TTC549 (cell line): ENCODE measurements around the gene NTMT1.

ENCODE experiments used
- FAIRE-seq: peaks from 2 replicates; lab custom pipeline; 2012; peaks lifted over from hg19 to GRCh38; lab: Jason Lieb, UNC

Gene NTMT1

DNA sequence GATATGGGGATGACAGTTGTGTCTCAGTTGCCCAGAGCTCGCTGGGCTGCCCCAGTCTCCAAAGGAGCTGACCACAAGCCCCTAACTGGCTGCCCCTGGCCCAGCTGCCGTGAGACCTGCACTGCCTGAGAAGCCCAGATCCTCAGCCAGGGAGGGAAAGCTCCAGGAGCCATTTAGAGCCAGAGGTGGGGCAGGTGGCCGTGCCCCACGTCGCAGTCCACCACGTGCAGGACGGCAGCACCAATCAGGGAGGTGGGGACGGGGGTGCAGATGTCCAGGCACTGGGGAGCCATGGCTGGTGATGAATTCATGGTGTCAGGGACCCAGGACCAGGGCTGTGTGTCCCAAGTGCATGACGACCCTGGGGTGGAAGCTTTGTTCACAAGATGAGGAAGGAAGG is 52.9 kb downstream of the NTMT1 start:
- no peak for FAIRE-seq

DNA sequence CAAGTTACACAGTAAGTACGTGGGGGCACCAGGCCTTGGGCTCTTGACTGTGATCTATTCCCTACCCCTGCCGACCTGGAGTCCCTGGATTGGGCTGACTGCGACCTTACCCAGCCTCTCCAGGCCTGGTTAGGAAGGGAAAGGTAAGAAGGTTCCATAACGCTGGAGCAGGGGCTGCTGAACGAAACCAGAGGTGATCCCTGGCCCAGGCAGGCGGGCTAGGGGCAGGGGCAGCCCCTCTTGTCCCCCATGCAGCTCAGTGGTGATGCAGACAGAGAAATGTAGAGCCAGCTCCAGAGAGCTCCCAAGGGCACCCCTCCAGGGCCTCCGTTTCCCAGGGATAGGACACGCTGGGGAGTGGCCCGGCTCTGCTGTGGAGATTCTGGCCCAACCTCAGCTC is 53.6 kb downstream of the NTMT1 start:
- no peak for FAIRE-seq

DNA sequence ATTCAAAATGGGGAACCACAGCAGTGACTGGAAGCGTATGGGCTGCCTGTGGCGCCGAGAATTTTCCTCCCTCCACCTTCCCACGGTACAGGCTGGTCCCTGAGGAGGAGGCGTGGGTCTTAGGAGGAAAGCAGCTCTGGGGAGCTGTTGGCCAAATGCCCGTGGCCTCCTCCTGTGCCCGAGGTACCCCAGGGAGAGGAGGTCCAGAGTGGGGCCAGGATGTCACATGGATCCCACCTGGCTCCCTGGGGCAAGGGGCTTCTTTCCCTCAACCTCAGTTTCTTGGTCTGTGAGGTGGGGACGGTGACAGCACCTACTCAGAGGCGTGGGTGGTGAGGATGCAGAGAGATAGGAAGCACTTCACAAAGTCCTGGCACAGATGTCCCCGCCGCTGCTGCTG is 56.0 kb downstream of the NTMT1 start:
- FAIRE-seq: no peak

DNA sequence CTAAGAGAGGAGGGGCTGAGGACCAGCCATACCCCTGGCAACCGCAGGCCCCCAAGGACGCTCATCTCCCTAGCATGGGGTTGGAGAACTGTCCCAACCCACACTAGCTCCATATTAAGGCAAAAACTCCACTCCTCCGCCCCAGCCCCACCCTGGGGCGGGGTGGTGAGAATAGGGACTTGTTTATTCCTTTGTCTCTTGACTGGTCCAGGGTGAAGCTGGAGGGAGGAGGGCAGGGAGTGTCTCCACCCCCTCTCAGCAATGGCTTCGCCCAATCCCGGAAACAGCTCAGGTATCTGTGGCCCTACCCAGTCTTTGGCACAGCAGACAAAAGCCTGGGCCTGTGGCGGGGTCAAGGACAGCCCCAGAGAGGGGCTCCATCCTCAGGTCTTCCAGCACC is 56.4 kb downstream of the NTMT1 start:
- no peak for FAIRE-seq

DNA sequence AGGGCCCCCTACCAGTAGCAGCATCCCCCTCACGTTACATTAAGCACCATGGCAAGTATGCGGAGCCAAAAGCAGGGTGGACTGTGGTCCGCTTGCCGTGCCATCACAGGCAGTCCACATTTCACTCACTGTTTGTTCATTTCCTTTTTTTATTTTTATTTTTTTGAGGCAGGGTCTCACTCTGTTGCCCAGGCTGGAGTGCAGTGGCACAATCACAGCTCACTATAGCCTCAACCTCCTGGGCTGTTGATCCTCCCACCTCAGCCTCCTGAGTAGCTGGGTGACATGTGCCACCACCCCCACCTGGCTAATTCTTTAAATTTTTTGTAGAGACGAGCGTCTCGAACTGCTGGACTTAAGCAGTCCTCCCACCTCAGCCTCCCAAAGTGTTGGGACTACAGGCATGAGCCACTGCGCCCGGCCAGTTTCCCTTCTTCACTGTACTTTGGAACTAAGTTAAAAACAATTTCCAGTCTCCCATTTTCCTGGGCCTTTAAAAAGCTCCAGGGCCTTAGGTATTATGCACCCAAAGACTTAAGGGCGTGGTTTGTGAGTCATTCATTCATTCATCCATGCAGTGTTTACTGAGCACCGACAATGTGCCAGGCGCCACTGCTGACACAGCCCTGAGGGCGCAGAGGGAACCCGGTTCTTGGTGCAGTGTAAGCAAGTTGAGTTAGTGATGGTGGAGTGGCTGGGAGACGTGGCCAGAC is 59.4 kb downstream of the NTMT1 start:
- FAIRE-seq: no peak
